Superior temporal gyrus (tissue), 1 donor: ENCODE measurements around the gene SH3BP2.

Experiments used
- DNase-seq: peaks from one replicate; pipeline ENCODE4 v3.0.0-alpha.2; 2016; ENCODE audit errors: extremely low spot score

Gene SH3BP2

GRCh38 chr4:2856266-2856665, 63.4 kb downstream of the SH3BP2 start:
- DNase-seq: no peak

GRCh38 chr4:2857349-2857927, 64.6 kb downstream of the SH3BP2 start:
- no peak for DNase-seq

GRCh38 chr4:2858451-2859217, 65.7 kb downstream of the SH3BP2 start:
- no peak for DNase-seq

GRCh38 chr4:2859514-2859913, 66.6 kb downstream of the SH3BP2 start:
- no peak for DNase-seq

GRCh38 chr4:2860391-2861348, 67.8 kb downstream of the SH3BP2 start:
- DNase-seq: no peak

GRCh38 chr4:2861631-2862436, 68.9 kb downstream of the SH3BP2 start:
- DNase-seq: no peak

- DNase-seq: no peak
Observed at GRCh38 chr4:2862528-2862927, 69.6 kb downstream of the SH3BP2 start.

GRCh38 chr4:2863649-2864048, 70.8 kb downstream of the SH3BP2 start:
- DNase-seq: no peak

- no peak for DNase-seq
Observed at GRCh38 chr4:2865196-2865780, 72.4 kb downstream of the SH3BP2 start.

- DNase-seq: no peak
Observed at GRCh38 chr4:2866160-2866861, 73.4 kb downstream of the SH3BP2 start.

GRCh38 chr4:2866891-2867290, 74.0 kb downstream of the SH3BP2 start:
- DNase-seq: no peak

- DNase-seq: no peak
Observed at GRCh38 chr4:2867758-2868491, 75.0 kb downstream of the SH3BP2 start.

GRCh38 chr4:2868877-2869487, 76.1 kb downstream of the SH3BP2 start:
- no peak for DNase-seq

- DNase-seq: no peak
Observed at GRCh38 chr4:2869659-2870058, 76.8 kb downstream of the SH3BP2 start.

- no peak for DNase-seq
Observed at GRCh38 chr4:2870082-2870481, 77.2 kb downstream of the SH3BP2 start.

- DNase-seq: no peak
Observed at GRCh38 chr4:2871466-2871865, 78.6 kb downstream of the SH3BP2 start.

- DNase-seq: no peak
Observed at GRCh38 chr4:2871911-2872310, 79.0 kb downstream of the SH3BP2 start.

- no peak for DNase-seq
Observed at GRCh38 chr4:2873329-2873728, 80.4 kb downstream of the SH3BP2 start.

GRCh38 chr4:2874861-2875260, 82.0 kb downstream of the SH3BP2 start:
- DNase-seq: no peak
